GM20000 (cell line): Measurements from ENCODE around the gene TLL1.

Source experiments
- DNase-seq: peaks from one replicate; pipeline ENCODE4 v3.0.0; 2012; ENCODE audit warnings: low spot score
- TF ChIP-seq, protein P1 (sequence below): IDR thresholded peaks from 2 replicates; pipeline ENCODE4 v1.5.1; 2012; ENCODE audit warnings: mild to moderate bottlenecking, control low read depth; ENCODE audit errors: extremely low read depth, missing control alignments

TLL1 gene

DNA sequence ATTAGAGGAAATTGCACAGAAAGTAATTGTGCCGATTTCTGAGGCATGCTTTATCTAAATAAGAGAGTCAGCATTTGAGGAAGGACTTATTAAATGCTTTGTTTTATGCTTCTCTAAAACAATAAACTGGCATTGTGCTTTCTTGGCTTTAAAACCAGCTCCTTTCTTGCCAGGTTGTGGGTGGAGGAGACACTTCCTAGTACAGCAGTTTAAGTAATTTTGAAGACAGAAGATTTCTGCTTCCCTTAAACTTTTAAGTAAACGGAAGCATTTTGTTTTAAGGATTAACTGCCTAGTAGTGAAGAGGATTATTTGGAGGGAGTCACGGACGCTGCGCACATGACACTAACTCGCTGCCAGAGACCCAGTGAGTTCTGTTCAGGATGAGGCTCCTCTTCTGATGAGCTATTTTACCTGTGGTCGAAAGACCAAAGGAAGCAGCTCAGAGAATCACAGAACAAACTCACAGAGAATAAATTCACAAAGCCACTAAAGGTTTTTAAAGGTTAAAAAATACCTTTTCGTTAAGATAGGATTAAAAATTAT lies 169.5 kb downstream of the TLL1 start:
- TF ChIP-seq, protein P1, sequence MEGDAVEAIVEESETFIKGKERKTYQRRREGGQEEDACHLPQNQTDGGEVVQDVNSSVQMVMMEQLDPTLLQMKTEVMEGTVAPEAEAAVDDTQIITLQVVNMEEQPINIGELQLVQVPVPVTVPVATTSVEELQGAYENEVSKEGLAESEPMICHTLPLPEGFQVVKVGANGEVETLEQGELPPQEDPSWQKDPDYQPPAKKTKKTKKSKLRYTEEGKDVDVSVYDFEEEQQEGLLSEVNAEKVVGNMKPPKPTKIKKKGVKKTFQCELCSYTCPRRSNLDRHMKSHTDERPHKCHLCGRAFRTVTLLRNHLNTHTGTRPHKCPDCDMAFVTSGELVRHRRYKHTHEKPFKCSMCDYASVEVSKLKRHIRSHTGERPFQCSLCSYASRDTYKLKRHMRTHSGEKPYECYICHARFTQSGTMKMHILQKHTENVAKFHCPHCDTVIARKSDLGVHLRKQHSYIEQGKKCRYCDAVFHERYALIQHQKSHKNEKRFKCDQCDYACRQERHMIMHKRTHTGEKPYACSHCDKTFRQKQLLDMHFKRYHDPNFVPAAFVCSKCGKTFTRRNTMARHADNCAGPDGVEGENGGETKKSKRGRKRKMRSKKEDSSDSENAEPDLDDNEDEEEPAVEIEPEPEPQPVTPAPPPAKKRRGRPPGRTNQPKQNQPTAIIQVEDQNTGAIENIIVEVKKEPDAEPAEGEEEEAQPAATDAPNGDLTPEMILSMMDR: no peak
- DNase-seq: no peak

DNA sequence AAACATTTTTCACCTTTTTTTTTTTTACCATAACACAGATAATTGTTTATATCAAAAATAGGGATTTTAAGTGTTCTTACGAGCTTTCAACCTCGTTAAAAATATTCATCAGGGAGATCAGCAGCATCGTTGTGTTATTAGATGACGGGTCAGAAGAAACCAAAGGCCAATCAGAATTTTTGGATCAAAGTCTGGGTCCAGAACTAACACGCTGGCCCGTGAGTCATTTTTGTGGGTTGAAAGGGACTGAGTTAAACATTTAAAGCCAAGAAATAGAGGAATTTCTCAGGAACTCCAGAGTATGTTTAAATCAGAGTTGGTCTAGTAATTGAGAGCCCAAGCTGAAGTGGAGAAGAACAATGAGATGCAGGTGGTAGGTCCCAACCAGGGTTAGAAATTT lies 170.8 kb downstream of the TLL1 start:
- DNase-seq: no peak

DNA sequence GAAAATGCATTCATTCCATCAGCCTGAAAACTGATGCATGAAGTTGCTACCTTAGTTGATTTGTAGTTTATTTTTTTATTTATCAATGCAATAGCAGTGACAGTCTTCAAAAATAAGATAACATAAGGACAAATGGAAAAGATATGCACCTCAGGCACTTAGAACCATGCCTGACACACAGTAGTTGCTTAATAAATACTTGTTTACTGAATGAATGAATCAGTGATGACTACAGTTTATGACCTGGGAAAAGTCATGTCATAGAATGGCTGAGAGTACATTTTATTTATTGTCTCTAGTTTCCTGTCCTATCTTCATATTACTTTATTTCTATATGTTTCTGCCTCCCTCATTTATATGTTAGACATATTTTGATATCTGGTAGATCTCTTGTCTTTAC lies 171.8 kb downstream of the TLL1 start:
- no peak for DNase-seq

More for the DNA sequence above, 170.8 kb downstream of the TLL1 start:
- TF ChIP-seq, protein P1: no peak

DNA sequence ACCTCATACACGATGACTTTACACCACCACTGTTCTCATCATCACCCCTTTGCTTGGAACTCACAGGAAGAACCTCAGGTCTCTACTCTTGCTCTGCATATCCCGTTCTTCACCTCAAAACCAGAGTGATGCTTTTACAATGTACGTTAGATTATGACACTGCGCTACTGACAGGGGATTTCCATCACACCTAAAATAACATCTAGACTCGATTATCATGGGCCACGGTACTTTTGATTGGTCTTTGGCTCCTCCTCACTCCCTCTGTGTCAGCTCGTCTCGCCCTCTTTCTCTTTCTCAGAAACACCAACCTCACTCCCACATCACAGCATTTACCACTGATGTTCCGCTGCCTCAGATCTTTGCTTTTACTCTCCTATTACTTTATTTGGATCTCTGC lies 172.4 kb downstream of the TLL1 start:
- DNase-seq: peak; percentile 12
- TF ChIP-seq, protein P1: no peak

More for the DNA sequence above, 171.8 kb downstream of the TLL1 start:
- TF ChIP-seq, protein P1: no peak

DNA sequence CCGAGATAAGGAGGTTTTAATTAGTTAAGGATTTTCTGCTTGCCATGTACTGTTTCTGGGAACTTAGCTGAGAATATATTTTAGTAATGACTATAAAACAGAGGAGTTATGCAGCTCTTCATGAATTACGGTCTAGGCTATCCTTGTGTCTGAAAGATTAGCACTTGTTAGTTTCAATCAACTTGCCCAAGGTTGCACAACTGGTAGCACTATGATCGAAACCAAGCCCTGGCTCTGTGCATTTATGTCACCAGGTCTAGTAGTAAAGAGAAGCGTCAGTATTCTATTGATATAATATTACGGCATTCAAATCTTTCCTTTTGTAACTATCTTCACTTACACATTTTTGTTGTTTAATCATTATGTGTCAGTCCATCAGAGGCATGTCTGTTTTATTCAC lies 176.0 kb downstream of the TLL1 start:
- TF ChIP-seq, protein P1: no peak
- no peak for DNase-seq

DNA sequence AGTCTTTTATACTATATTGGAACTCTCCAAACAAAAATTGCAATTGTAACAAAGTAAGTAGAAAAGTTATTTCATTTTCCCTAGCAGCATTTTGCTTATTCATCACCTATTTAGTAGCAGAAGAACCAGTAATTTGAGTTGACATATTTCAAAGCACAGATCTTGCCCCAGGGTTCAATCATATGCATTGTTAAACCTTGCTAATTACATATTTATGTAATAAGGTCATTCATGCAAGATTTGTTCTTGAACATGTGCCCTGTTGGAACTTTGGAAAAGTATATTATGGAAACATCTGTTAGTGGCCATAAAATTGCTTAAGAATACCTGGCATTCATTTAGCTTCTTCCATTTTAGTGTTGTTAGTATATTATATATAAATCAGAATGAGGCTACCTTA lies 191.7 kb downstream of the TLL1 start:
- TF ChIP-seq, protein P1: no peak
- no peak for DNase-seq

DNA sequence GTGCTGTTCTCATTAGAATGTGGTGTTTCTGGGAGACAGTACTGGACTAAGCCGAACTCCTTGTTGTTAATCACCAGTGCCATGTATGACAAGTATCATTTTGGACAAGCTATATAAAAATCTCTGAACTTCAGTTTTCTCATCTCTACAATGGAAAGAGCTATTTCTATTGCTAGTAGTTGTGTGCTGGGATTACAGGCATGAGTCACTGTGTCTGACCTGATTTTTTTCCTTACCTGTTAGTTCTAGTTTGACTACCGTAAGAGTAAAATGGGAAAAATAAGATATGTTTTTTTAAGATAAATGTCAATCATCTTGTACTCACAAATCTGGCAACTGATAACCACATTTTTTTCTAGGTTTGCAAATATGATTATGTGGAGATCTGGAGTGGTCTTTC lies 192.3 kb downstream of the TLL1 start:
- TF ChIP-seq, protein P1: no peak
- DNase-seq: no peak
